SK-N-SH treated with all-trans-retinoic acid at 6 μM for 48 hours (cell line): ENCODE data around the gene LAMTOR4.
"Not testable (repeated sequence)": the region's sequence is repeated elsewhere in the genome, so short reads cannot be mapped to it uniquely, and the experiment has no call there.

Experiments used
- CREB5 ChIP-seq: fragments of 250-450 bp; sonication (Bioruptor Pico); IDR thresholded peaks from 2 replicates; pipeline ENCODE4 v1.5.1; 2020; ENCODE audit warnings: low read depth, mild to moderate bottlenecking, moderate library complexity
- CSRNP3 ChIP-seq: fragments of 250-450 bp; sonication (Bioruptor Pico); IDR thresholded peaks from 2 replicates; pipeline ENCODE4 v1.5.1; 2021; ENCODE audit warnings: mild to moderate bottlenecking, moderate library complexity
- GLIS3 ChIP-seq: fragments of 250-450 bp; sonication (Bioruptor Pico); IDR thresholded peaks from 2 replicates; pipeline ENCODE4 v1.5.0; 2020; ENCODE audit warnings: mild to moderate bottlenecking, moderate library complexity
- PPARA ChIP-seq: fragments of 250-450 bp; sonication (Bioruptor Pico); IDR thresholded peaks from 2 replicates; pipeline ENCODE4 v1.5.0; 2020; ENCODE audit warnings: mild to moderate bottlenecking, borderline replicate concordance
- TCF4 ChIP-seq: fragments of 250-450 bp; sonication (Bioruptor Pico); IDR thresholded peaks from 2 replicates; pipeline ENCODE4 v1.8.0; 2021; ENCODE audit warnings: mild to moderate bottlenecking, moderate library complexity, borderline replicate concordance
- ZFP3 ChIP-seq: fragments of 250-450 bp; sonication (Bioruptor Pico); IDR thresholded peaks from 2 replicates; pipeline ENCODE4 v1.5.0; 2020; ENCODE audit warnings: mild to moderate bottlenecking, moderate library complexity
- ZFP30 ChIP-seq: fragments of 450-650 bp; formaldehyde crosslinking; IDR thresholded peaks from 2 replicates; pipeline ENCODE4 v1.5.0; 2022; ENCODE audit warnings: mild to moderate bottlenecking, moderate library complexity
- ZNF565 ChIP-seq: fragments of 450-650 bp; formaldehyde crosslinking; conservative IDR thresholded peaks from 2 replicates; pipeline ENCODE4 v1.5.0; 2020; ENCODE audit warnings: low read depth, mild to moderate bottlenecking, moderate library complexity
- ZNF70 ChIP-seq: fragments of 450-650 bp; formaldehyde crosslinking; IDR thresholded peaks from 2 replicates; pipeline ENCODE4 v1.5.0; 2020; ENCODE audit warnings: mild to moderate bottlenecking, moderate library complexity
- ZNF8 ChIP-seq: fragments of 450-650 bp; formaldehyde crosslinking; IDR thresholded peaks from 2 replicates; pipeline ENCODE4 v1.5.0; 2020; ENCODE audit warnings: mild to moderate bottlenecking, moderate library complexity
- TF ChIP-seq, protein P1 (sequence below): fragments of 250-450 bp; sonication (Bioruptor Pico); IDR thresholded peaks from 2 replicates; pipeline ENCODE4 v1.5.0; 2020; ENCODE audit warnings: mild to moderate bottlenecking, moderate library complexity
- TF ChIP-seq, protein P2 (sequence below): fragments of 250-450 bp; sonication (Bioruptor Pico); IDR thresholded peaks from 2 replicates; pipeline ENCODE4 v1.8.0; 2020; ENCODE audit warnings: mild to moderate bottlenecking, moderate library complexity, borderline replicate concordance

DNA sequence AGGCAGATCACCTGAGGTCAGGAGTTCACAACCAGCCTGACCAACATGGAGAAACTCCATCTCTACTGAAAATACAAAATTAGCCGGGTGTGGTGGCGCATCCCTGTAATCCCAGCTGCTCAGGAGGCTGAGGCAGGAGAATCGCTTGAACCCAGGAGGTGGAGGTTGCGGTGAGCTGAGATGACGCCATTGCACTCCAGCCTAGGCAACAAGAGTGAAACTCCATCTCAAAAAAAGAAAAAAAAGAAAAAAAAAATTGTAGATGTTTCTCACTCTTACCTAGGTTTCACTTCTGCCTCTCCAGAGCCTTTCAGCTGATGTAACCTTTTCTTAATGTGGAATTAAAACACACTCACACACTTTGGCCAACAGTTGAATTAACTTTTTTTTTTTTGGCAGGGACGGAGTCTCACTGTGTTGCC is 47.2 kb downstream of the LAMTOR4 start:
- not testable (repeated sequence) for TF ChIP-seq PPARA (CRISPR knock-in tag); CSRNP3 (CRISPR knock-in tag); GLIS3 (CRISPR knock-in tag); ZNF70 (CRISPR knock-in tag); CREB5 (CRISPR knock-in tag); ZNF565 (CRISPR knock-in tag); ZFP3 (CRISPR knock-in tag); TCF4; ZNF8 (CRISPR knock-in tag); ZFP30
- TF ChIP-seq, protein P1, sequence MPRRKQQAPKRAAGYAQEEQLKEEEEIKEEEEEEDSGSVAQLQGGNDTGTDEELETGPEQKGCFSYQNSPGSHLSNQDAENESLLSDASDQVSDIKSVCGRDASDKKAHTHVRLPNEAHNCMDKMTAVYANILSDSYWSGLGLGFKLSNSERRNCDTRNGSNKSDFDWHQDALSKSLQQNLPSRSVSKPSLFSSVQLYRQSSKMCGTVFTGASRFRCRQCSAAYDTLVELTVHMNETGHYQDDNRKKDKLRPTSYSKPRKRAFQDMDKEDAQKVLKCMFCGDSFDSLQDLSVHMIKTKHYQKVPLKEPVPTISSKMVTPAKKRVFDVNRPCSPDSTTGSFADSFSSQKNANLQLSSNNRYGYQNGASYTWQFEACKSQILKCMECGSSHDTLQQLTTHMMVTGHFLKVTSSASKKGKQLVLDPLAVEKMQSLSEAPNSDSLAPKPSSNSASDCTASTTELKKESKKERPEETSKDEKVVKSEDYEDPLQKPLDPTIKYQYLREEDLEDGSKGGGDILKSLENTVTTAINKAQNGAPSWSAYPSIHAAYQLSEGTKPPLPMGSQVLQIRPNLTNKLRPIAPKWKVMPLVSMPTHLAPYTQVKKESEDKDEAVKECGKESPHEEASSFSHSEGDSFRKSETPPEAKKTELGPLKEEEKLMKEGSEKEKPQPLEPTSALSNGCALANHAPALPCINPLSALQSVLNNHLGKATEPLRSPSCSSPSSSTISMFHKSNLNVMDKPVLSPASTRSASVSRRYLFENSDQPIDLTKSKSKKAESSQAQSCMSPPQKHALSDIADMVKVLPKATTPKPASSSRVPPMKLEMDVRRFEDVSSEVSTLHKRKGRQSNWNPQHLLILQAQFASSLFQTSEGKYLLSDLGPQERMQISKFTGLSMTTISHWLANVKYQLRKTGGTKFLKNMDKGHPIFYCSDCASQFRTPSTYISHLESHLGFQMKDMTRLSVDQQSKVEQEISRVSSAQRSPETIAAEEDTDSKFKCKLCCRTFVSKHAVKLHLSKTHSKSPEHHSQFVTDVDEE (CRISPR knock-in tag) = not testable (repeated sequence)
- TF ChIP-seq, protein P2, sequence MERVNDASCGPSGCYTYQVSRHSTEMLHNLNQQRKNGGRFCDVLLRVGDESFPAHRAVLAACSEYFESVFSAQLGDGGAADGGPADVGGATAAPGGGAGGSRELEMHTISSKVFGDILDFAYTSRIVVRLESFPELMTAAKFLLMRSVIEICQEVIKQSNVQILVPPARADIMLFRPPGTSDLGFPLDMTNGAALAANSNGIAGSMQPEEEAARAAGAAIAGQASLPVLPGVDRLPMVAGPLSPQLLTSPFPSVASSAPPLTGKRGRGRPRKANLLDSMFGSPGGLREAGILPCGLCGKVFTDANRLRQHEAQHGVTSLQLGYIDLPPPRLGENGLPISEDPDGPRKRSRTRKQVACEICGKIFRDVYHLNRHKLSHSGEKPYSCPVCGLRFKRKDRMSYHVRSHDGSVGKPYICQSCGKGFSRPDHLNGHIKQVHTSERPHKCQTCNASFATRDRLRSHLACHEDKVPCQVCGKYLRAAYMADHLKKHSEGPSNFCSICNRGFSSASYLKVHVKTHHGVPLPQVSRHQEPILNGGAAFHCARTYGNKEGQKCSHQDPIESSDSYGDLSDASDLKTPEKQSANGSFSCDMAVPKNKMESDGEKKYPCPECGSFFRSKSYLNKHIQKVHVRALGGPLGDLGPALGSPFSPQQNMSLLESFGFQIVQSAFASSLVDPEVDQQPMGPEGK (CRISPR knock-in tag) = not testable (repeated sequence)
